ENCODE measurements around the gene FAM234B. TPM values are rescaled to one million over a fixed set of nuclear protein-coding genes. Genes with fewer than 3 reads are reported as not detected.
"Not testable (repeated sequence)": the region's sequence is repeated elsewhere in the genome, so short reads cannot be mapped to it uniquely, and the experiment has no call there.

Gene FAM234B
- total RNA-seq, 2 experiments from 2014 or later: 3.9 to 4.4 TPM

DNA sequence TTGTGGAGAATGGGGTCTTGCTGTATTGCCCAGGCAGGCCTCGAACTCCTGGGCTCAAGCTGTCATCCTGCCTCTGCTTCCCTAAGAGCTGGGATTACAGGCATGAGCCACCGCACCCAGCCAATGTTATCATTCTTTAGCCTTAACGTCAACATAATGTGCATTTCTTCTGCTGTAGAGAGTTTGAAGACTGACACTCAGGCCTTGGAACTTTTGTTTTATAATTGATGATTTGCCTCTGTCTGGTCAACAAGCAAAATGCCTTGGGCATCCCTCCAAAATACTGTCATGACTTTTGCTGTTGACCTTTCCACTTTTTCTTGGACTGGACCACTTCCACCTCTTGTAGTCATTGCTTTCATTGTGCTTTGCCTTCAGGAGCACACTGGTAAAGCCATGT lies 29.0 kb downstream of the FAM234B start:
- ChIA-PET CTCF (interaction anchor here (0.8 kb wide), 1 partner anchor 12 kb away, joined by 4 read pairs; no protein-coding TSS in a partner anchor), POLR2A (interaction anchor here (0.6 kb wide), 1 partner anchor 137 kb away, joined by 8 read pairs; no protein-coding TSS in a partner anchor)
- H3K27ac Mint-ChIP-seq: no peak overlapping the region
- no peak overlapping the region for H3K4me3 Mint-ChIP-seq
- H3K4me1 Mint-ChIP-seq: no peaks in the 10 kb centered on the region
- H3K27me3 Mint-ChIP-seq: no peaks in the 10 kb centered on the region
- DNase-seq: no peak
- H3K36me3 Mint-ChIP-seq (ENCODE audit: low read depth): peaks cover 7% of the 10 kb centered on the region
- H3K9me3 Mint-ChIP-seq: no peaks in the 10 kb centered on the region

DNA sequence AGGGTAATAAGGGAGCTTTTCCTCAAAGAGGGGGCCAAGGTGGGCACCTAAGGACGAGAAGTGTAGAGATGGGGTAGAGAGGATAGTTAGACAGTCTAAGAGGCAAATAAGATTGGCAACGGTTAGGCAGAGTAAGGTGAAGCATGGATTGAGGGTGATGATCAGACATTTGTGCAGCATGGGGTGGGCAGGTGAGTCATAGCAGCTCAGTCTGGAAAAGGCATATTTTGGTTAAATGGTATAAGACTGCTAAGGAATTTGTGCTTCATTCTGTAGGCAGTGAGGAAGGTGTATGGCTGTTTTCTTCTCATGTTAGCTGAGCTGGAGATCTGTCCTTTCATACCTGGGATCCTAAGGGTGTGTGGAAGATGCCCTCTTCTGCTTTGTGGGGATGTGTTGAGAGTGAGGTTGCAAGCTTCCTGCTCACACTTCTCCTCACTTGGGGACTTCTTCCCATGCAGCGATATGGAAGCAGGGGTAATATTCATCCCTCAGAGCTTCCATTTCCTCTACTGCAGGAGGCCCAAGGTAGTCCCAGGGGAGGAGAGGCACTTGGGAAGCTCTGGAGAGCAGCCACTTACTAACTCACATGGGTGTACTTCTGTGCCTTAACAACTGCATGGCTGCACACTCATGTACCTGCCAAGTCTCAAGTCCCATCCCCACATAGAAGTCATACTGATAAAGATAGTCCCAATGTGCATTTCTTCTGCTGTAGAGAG lies 30.4 kb downstream of the FAM234B start:
- Mint-ChIP-seq H3K9me3 (no peaks in the 10 kb centered on the region), H3K27me3 (no peaks in the 10 kb centered on the region), H3K27ac (no peak overlapping the region), H3K4me3 (no peak overlapping the region), H3K4me1 (no peaks in the 10 kb centered on the region), H3K36me3 (ENCODE audit: low read depth) (peaks cover 5% of the 10 kb centered on the region)
- CTCF ChIA-PET: interaction anchor here (0.8 kb wide), 1 partner anchor 11 kb away, joined by 4 read pairs; no protein-coding TSS in a partner anchor
- POLR2A ChIA-PET: no interaction called here
- DNase-seq: no peak

- no peaks in the 10 kb centered on the region for H3K9me3 Mint-ChIP-seq
- CTCF ChIA-PET: no interaction called here
- H3K4me3 Mint-ChIP-seq: no peak overlapping the region
- POLR2A ChIA-PET: no interaction called here
- no peak overlapping the region for H3K27ac Mint-ChIP-seq
- H3K36me3 Mint-ChIP-seq (ENCODE audit: low read depth): peaks cover 5% of the 10 kb centered on the region
- no peak for DNase-seq
- H3K4me1 Mint-ChIP-seq: no peaks in the 10 kb centered on the region
- H3K27me3 Mint-ChIP-seq: no peaks in the 10 kb centered on the region
Observed at GRCh38 chr12:13075118-13075480, 30.9 kb downstream of the FAM234B start.

DNA sequence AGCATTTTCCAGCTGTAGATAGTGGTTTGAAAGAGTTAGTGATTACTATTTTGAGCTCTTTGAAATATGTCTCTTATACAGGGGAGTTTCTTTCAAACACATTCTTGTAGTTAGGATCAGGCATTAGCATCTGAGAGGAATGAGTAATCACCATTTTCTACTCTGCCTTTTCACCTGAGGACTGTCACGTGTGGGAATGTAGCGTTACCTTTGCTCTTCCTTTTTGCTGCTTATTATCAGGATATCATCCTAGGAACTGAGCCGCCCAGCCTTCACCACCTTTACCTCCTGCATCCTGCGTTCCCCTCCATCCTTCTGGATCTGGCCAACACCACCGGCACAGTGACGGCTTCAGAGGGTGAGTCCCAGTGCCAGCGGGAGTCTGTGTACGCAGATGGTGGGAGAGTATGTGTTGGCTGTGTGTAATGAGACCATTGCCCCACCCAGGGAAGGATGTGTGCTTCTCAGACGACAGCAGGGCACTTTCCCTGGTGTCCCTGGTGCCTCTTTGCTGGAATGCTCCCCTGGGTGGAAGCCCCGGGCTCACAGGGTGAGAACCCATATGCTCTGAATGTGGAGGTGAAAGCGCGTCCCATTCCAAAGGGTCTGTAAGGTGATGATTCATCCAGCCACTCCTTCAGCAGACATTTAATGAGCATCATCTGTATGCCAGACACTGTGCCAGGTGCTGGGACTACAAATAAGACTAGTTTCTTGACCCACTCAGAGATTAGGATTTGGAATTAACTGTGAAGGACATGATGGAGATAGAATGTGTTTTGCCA lies 31.8 kb downstream of the FAM234B start:
- no peak for DNase-seq
- ChIA-PET CTCF (no interaction called here), POLR2A (no interaction called here)
- H3K4me3 Mint-ChIP-seq: no peak overlapping the region
- no peaks in the 10 kb centered on the region for H3K9me3 Mint-ChIP-seq
- peaks cover 4% of the 10 kb centered on the region for H3K36me3 Mint-ChIP-seq (ENCODE audit: low read depth)
- no peaks in the 10 kb centered on the region for H3K27me3 Mint-ChIP-seq
- no peaks in the 10 kb centered on the region for H3K4me1 Mint-ChIP-seq
- no peak overlapping the region for H3K27ac Mint-ChIP-seq

DNA sequence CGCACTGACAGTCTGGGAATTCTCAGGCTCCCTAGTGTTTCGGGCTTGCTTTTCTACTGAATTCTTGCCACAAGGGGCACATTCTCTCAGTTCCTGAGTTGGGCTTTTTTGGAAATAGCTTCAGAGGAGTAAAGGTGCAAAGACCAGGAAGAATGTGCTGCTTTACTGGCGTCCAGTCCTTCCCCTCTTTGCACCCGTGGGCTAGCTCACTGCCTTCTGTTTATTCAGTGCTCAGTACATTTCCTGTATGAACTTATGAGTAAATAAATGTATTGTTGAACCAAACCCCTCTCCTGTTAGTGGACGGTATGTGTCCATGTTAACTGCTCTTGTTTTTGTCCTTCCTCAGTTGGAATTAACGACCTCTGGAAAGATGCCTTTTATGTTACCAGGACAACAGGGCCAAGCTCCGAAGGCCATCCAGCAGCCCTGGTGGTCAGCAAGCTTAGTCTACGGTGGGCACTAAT lies 35.3 kb downstream of the FAM234B start:
- ChIA-PET CTCF (interaction anchor here (1.5 kb wide), 1 partner anchor 20 kb away, joined by 4 read pairs; no protein-coding TSS in a partner anchor), POLR2A (no interaction called here)
- H3K27ac Mint-ChIP-seq: no peak overlapping the region
- no peaks in the 10 kb centered on the region for H3K9me3 Mint-ChIP-seq
- H3K27me3 Mint-ChIP-seq: no peaks in the 10 kb centered on the region
- H3K4me3 Mint-ChIP-seq: no peak overlapping the region
- H3K36me3 Mint-ChIP-seq (ENCODE audit: low read depth): peaks cover 2% of the 10 kb centered on the region
- H3K4me1 Mint-ChIP-seq: no peaks in the 10 kb centered on the region
- DNase-seq: no peak

GRCh38 chr12:13080266-13080665 lies 36.1 kb downstream of the FAM234B start:
- Mint-ChIP-seq H3K9me3 (no peaks in the 10 kb centered on the region), H3K4me1 (no peaks in the 10 kb centered on the region), H3K4me3 (no peak overlapping the region), H3K27me3 (no peaks in the 10 kb centered on the region), H3K27ac (no peak overlapping the region), H3K36me3 (ENCODE audit: low read depth) (peaks cover 2% of the 10 kb centered on the region)
- CTCF ChIA-PET: interaction anchor here (0.5 to 1.5 kb wide), 3 partner anchors 19 to 492 kb away, joined by 3 to 4 read pairs (median 3); no protein-coding TSS in a partner anchor
- DNase-seq: no peak
- POLR2A ChIA-PET: no interaction called here

DNA sequence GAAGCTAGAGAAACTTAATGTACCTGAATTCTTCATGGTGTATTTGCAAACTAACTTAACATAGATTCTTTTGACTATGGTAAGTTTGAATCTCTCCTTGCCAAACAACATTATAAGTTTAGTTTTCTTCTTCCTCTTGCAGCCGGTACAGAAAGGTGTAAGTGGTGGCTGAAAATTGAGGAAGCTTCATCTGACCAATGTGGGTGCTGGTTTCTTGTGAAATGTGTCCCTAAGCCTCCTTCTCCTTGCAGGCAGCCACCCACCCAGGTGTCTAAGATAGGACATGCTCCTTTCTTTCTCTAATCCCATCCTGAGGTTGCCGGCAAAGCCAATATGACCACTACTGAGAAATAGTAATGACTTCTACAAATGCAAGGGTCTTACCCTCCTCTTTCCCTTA lies 38.7 kb downstream of the FAM234B start:
- CTCF ChIA-PET: no interaction called here
- DNase-seq: no peak

DNA sequence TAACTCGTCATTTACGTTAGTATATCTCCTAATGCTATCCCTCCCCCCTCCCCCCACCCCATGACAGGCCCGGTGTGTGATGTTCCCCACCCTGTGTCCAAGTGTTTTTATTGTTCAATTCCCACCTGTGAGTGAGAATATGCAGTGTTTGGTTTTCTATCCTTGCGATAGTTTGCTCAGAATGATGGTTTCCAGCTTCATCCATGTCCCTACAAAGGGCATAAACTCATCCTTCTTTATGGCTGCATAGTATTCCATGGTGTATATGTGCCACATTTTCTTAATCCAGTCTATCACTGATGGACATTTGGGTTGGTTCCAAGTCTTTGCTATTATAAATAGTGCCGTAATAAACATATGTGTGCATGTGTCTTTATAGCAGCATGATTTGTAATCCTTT lies 39.5 kb downstream of the FAM234B start:
- DNase-seq; H3K27me3 Mint-ChIP-seq; H3K27ac Mint-ChIP-seq; H3K36me3 Mint-ChIP-seq (ENCODE audit: low read depth); POLR2A ChIA-PET; H3K4me3 Mint-ChIP-seq; H3K4me1 Mint-ChIP-seq; H3K9me3 Mint-ChIP-seq; CTCF ChIA-PET: not testable (repeated sequence)

More for the DNA sequence above, 38.7 kb downstream of the FAM234B start:
- no peaks in the 10 kb centered on the region for H3K27me3 Mint-ChIP-seq
- H3K9me3 Mint-ChIP-seq: no peaks in the 10 kb centered on the region
- no peaks in the 10 kb centered on the region for H3K36me3 Mint-ChIP-seq (ENCODE audit: low read depth)
- no peaks in the 10 kb centered on the region for H3K4me1 Mint-ChIP-seq
- H3K27ac Mint-ChIP-seq: no peak overlapping the region
- POLR2A ChIA-PET: no interaction called here
- H3K4me3 Mint-ChIP-seq: no peak overlapping the region

GRCh38 chr12:13084898-13085640 lies 40.9 kb downstream of the FAM234B start:
- no peak for DNase-seq
- POLR2A ChIA-PET: no interaction called here
- H3K27me3 Mint-ChIP-seq: no peaks in the 10 kb centered on the region
- no peaks in the 10 kb centered on the region for H3K36me3 Mint-ChIP-seq (ENCODE audit: low read depth)
- no peak overlapping the region for H3K27ac Mint-ChIP-seq
- H3K9me3 Mint-ChIP-seq: no peaks in the 10 kb centered on the region
- CTCF ChIA-PET: interaction anchor here (1.1 to 3.7 kb wide), 3 partner anchors 11 to 250 kb away, joined by 4 to 8 read pairs (median 4); no protein-coding TSS in a partner anchor
- no peak overlapping the region for H3K4me3 Mint-ChIP-seq
- H3K4me1 Mint-ChIP-seq: no peaks in the 10 kb centered on the region

- H3K4me1 Mint-ChIP-seq: no peaks in the 10 kb centered on the region
- CTCF ChIA-PET: interaction anchor here (0.5 to 3.7 kb wide), 3 partner anchors 12 to 20 kb away, joined by 4 to 8 read pairs (median 4); no protein-coding TSS in a partner anchor
- no peaks in the 10 kb centered on the region for H3K36me3 Mint-ChIP-seq (ENCODE audit: low read depth)
- H3K9me3 Mint-ChIP-seq: no peaks in the 10 kb centered on the region
- no peak for DNase-seq
- H3K27me3 Mint-ChIP-seq: no peaks in the 10 kb centered on the region
- H3K27ac Mint-ChIP-seq: no peak overlapping the region
- no peak overlapping the region for H3K4me3 Mint-ChIP-seq
- POLR2A ChIA-PET: no interaction called here
Observed at GRCh38 chr12:13085968-13086686, 41.9 kb downstream of the FAM234B start.

DNA sequence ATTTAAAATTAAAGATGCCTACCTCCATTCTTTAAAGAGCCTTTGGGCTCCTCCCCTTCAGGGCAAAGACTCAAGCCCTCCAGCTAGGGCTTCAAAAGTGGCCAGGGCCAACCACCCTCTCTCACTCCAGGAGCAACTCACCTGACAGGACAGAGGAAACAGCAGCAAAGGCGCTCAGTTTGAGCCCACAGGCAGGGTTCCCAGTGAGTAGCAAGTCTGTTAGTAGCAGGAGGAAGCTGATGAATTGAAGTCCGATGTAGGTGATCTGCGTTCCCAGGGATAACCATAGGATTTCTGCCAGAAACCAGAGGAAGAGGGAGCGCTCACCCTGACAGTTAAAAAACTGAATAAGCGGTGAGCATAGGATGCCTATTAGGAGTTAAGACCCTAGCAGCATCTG lies 43.6 kb downstream of the FAM234B start:
- H3K27me3 Mint-ChIP-seq: no peaks in the 10 kb centered on the region
- H3K9me3 Mint-ChIP-seq: no peaks in the 10 kb centered on the region

GRCh38 chr12:13088496-13088895 lies 44.3 kb downstream of the FAM234B start:
- Mint-ChIP-seq H3K4me3 (no peak overlapping the region), H3K9me3 (no peaks in the 10 kb centered on the region), H3K36me3 (ENCODE audit: low read depth) (no peaks in the 10 kb centered on the region), H3K27ac (no peak overlapping the region), H3K27me3 (no peaks in the 10 kb centered on the region), H3K4me1 (no peaks in the 10 kb centered on the region)
- no peak for DNase-seq
- CTCF ChIA-PET: interaction anchor here (0.8 to 3.7 kb wide), 3 partner anchors 10 to 123 kb away, joined by 3 to 9 read pairs (median 8); no protein-coding TSS in a partner anchor
- POLR2A ChIA-PET: no interaction called here

More for the DNA sequence above, 43.6 kb downstream of the FAM234B start:
- H3K4me1 Mint-ChIP-seq: no peaks in the 10 kb centered on the region
- ChIA-PET CTCF (interaction anchor here (0.6 to 3.7 kb wide), 5 partner anchors 11 to 318 kb away, joined by 3 to 9 read pairs (median 3); no protein-coding TSS in a partner anchor), POLR2A (no interaction called here)
- H3K36me3 Mint-ChIP-seq (ENCODE audit: low read depth): no peaks in the 10 kb centered on the region
- no peak for DNase-seq
- no peak overlapping the region for H3K4me3 Mint-ChIP-seq
- no peak overlapping the region for H3K27ac Mint-ChIP-seq

Data from activated CD4-positive, alpha-beta T cell treated with anti-CD3 and anti-CD28 coated beads, Interleukin-2, amount 10 ng/mL, durations not matched to agents 7 days and 5 days (primary cell).